T-helper 2 cell treated with Interferon-gamma antibody and Interleukin-4, amounts not matched to agents 100 ng/mL and 5 ng/mL, for 36 hours (primary cell): Measurements from ENCODE around the gene KIR3DL1. TPM values are rescaled to one million over a fixed set of nuclear protein-coding genes. Genes with fewer than 3 reads are reported as not detected.

Experiments used
- total RNA-seq: library from RNA; stranded (reverse); gene quantifications from 2 replicates; pipeline ENCODE4 v1.2.3, GENCODE V29; 2022

The KIR3DL1 gene
- total RNA-seq, 1 donor from 2014 or later, result not detected

Other genes with a start within 250 kb of the KIR3DL1 start
- not detected in 2 replicates for gene LILRA2, start 242.7 kb upstream of the KIR3DL1 start, total RNA-seq
- gene LILRA1, start 222.8 kb upstream of the KIR3DL1 start, total RNA-seq, result not detected in 2 replicates
- 0.11 TPM in 1 of 2 replicates, not detected in the other for gene LILRB1, start 186.0 kb upstream of the KIR3DL1 start, total RNA-seq
- gene LILRB4, start 153.5 kb upstream of the KIR3DL1 start, total RNA-seq, result 0.23 and 0.30 TPM in 2 replicates
- gene KIR3DL3, start 92.0 kb upstream of the KIR3DL1 start, total RNA-seq, result not detected in 2 replicates
- gene KIR2DL3, start 78.0 kb upstream of the KIR3DL1 start, total RNA-seq, result 0.09 TPM in 1 of 2 replicates, not detected in the other
- not detected in 2 replicates for gene KIR2DL1, start 46.7 kb upstream of the KIR3DL1 start, total RNA-seq
- gene KIR2DL4, start 12.9 kb upstream of the KIR3DL1 start, total RNA-seq, result not detected in 2 replicates
- not detected in 2 replicates for gene KIR2DS4, start 16.2 kb downstream of the KIR3DL1 start, total RNA-seq
- gene KIR3DL2, start 34.0 kb downstream of the KIR3DL1 start, total RNA-seq, result 0.73 and 0.93 TPM in 2 replicates
- gene FCAR, start 57.8 kb downstream of the KIR3DL1 start, total RNA-seq, result not detected in 2 replicates
- gene NCR1, start 89.7 kb downstream of the KIR3DL1 start, total RNA-seq, result not detected in 2 replicates
- gene NLRP7, start 131.1 kb downstream of the KIR3DL1 start, total RNA-seq, result not detected in 2 replicates
- gene NLRP2, start 149.9 kb downstream of the KIR3DL1 start, total RNA-seq, result 13.5 and 17.9 TPM in 2 replicates
- 0.36 and 0.43 TPM in 2 replicates for gene GP6, start 221.8 kb downstream of the KIR3DL1 start, total RNA-seq
- gene RDH13, start 246.7 kb downstream of the KIR3DL1 start, total RNA-seq, result 16.5 and 18.4 TPM in 2 replicates